HEK293 (cell line): ENCODE results near the gene TUBG2.

Experiments
- CTCF ChIA-PET: fragments of 350-600 bp; formaldehyde crosslinking; extraction: SDS; loops from one replicate; lab custom pipeline; 2021; ENCODE audit warnings: antibody characterized with exemption; lab: Yijun Ruan, JAX
- POLR2A ChIA-PET: fragments of 300-600 bp; formaldehyde crosslinking; extraction: SDS; loops from one replicate; lab custom pipeline; 2020; ENCODE audit warnings: antibody characterized with exemption, inconsistent platforms; lab: Yijun Ruan, JAX
- H3K27ac ChIP-seq: fragments of 200-500 bp; sonication (Bioruptor generic); 2 replicates; pipeline ENCODE4 v1.5.1; 2014; ENCODE audit warnings: low read depth, low read length, control low read depth, inconsistent platforms; ENCODE audit errors: extremely low read depth
- H3K36me3 ChIP-seq, 2 experiments: fragments of 200-500 bp in 1 of 2; sonication (Bioruptor generic) in 1 of 2; 1 replicate in 1 of 2; 2 replicates in 1 of 2; pipeline ENCODE4 v1.5.1; 2014 to 2017; ENCODE audit warnings: inconsistent platforms in 2 of 2, low read length in 2 of 2; ENCODE audit not compliant: control insufficient read depth in 2 of 2, insufficient read depth in 1 of 2
- H3K4me1 ChIP-seq: fragments of 200-500 bp; sonication (Bioruptor generic); 2 replicates; pipeline ENCODE4 v1.5.1; 2014; ENCODE audit warnings: mild to moderate bottlenecking, low read length, inconsistent platforms; ENCODE audit not compliant: control insufficient read depth, insufficient read depth
- H3K4me3 ChIP-seq: 2 replicates; pipeline ENCODE4 v1.5.1; 2011; ENCODE audit warnings: low read depth, mild to moderate bottlenecking, control low read depth, low read length, moderate library complexity
- H3K9me3 ChIP-seq: fragments of 200-500 bp; sonication (Bioruptor generic); 2 replicates; pipeline ENCODE4 v1.5.1; 2014; ENCODE audit warnings: low read depth, low read length, inconsistent platforms; ENCODE audit not compliant: control insufficient read depth, insufficient read depth
- HIC1 ChIP-seq: fragments of 450-650 bp; formaldehyde crosslinking; IDR thresholded peaks from 2 replicates; pipeline ENCODE4 v1.5.1; 2016; ENCODE audit warnings: missing biosample characterization, missing genetic modification characterization
- INSM2 ChIP-seq: fragments of 450-650 bp; formaldehyde crosslinking; IDR thresholded peaks from 2 replicates; pipeline ENCODE4 v1.5.1; 2016; ENCODE audit warnings: missing biosample characterization, missing genetic modification characterization
- KLF9 ChIP-seq: fragments of 450-650 bp; formaldehyde crosslinking; IDR thresholded peaks from 2 replicates; pipeline ENCODE4 v1.5.1; 2016; ENCODE audit warnings: missing biosample characterization, missing genetic modification characterization, low read depth
- REPIN1 ChIP-seq: fragments of 450-650 bp; formaldehyde crosslinking; IDR thresholded peaks from 2 replicates; pipeline ENCODE4 v1.5.1; 2017; ENCODE audit warnings: missing biosample characterization, missing genetic modification characterization, low read depth
- YY2 ChIP-seq: fragments of 450-650 bp; formaldehyde crosslinking; IDR thresholded peaks from 2 replicates; pipeline ENCODE4 v1.5.1; 2016; ENCODE audit warnings: missing biosample characterization, missing genetic modification characterization
- ZFP37 ChIP-seq: fragments of 450-650 bp; formaldehyde crosslinking; IDR thresholded peaks from 2 replicates; pipeline ENCODE4 v1.5.1; 2016; ENCODE audit warnings: missing biosample characterization, missing genetic modification characterization
- ZNF155 ChIP-seq: fragments of 450-650 bp; formaldehyde crosslinking; IDR thresholded peaks from 2 replicates; pipeline ENCODE4 v1.5.1; 2016; ENCODE audit warnings: missing biosample characterization, missing genetic modification characterization
- ZNF157 ChIP-seq: fragments of 450-650 bp; formaldehyde crosslinking; IDR thresholded peaks from 2 replicates; pipeline ENCODE4 v1.5.1; 2016; ENCODE audit warnings: missing biosample characterization, missing genetic modification characterization
- ZNF394 ChIP-seq: fragments of 450-650 bp; formaldehyde crosslinking; IDR thresholded peaks from 2 replicates; pipeline ENCODE4 v1.5.1; 2016; ENCODE audit warnings: missing biosample characterization, missing genetic modification characterization, mild to moderate bottlenecking, moderate library complexity, borderline replicate concordance
- ZNF416 ChIP-seq: fragments of 450-650 bp; formaldehyde crosslinking; IDR thresholded peaks from 2 replicates; pipeline ENCODE4 v1.5.1; 2016; ENCODE audit warnings: missing biosample characterization, missing genetic modification characterization
- ZNF585B ChIP-seq: fragments of 450-650 bp; formaldehyde crosslinking; IDR thresholded peaks from 2 replicates; pipeline ENCODE4 v1.5.1; 2016; ENCODE audit warnings: missing biosample characterization, missing genetic modification characterization
- ZNF629 ChIP-seq: fragments of 450-650 bp; formaldehyde crosslinking; IDR thresholded peaks from 2 replicates; pipeline ENCODE4 v1.5.1; 2017; ENCODE audit warnings: missing biosample characterization, missing genetic modification characterization
- ZNF654 ChIP-seq: fragments of 450-650 bp; formaldehyde crosslinking; IDR thresholded peaks from 2 replicates; pipeline ENCODE4 v1.5.1; 2016; ENCODE audit warnings: low read depth, missing biosample characterization, missing genetic modification characterization
- ZNF76 ChIP-seq: fragments of 450-650 bp; formaldehyde crosslinking; IDR thresholded peaks from 2 replicates; pipeline ENCODE4; 2016; ENCODE audit warnings: low read depth, missing biosample characterization, missing genetic modification characterization, borderline replicate concordance
- ZNF768 ChIP-seq: fragments of 450-650 bp; formaldehyde crosslinking; IDR thresholded peaks from 2 replicates; pipeline ENCODE4 v1.5.1; 2018; ENCODE audit warnings: missing biosample characterization, mild to moderate bottlenecking, missing genetic modification characterization
- ZSCAN4 ChIP-seq: fragments of 450-650 bp; formaldehyde crosslinking; IDR thresholded peaks from 2 replicates; pipeline ENCODE4 v1.5.1; 2017; ENCODE audit warnings: missing biosample characterization, missing genetic modification characterization
- TF ChIP-seq, protein P1 (sequence below): fragments of 450-650 bp; formaldehyde crosslinking; IDR thresholded peaks from 2 replicates; pipeline ENCODE4 v1.5.1; 2016; ENCODE audit warnings: missing biosample characterization, missing genetic modification characterization, low read depth
- TF ChIP-seq, protein P2 (sequence below): fragments of 450-650 bp; formaldehyde crosslinking; IDR thresholded peaks from 2 replicates; pipeline ENCODE4 v1.5.1; 2016; ENCODE audit warnings: missing biosample characterization, missing genetic modification characterization
- TF ChIP-seq, protein P3 (sequence below): fragments of 450-650 bp; formaldehyde crosslinking; IDR thresholded peaks from 2 replicates; pipeline ENCODE4 v1.5.1; 2017; ENCODE audit warnings: missing biosample characterization, missing genetic modification characterization

Gene TUBG2

GRCh38 chr17:42691021-42691545, 32.0 kb downstream of the TUBG2 start:
- TF ChIP-seq, protein P1, sequence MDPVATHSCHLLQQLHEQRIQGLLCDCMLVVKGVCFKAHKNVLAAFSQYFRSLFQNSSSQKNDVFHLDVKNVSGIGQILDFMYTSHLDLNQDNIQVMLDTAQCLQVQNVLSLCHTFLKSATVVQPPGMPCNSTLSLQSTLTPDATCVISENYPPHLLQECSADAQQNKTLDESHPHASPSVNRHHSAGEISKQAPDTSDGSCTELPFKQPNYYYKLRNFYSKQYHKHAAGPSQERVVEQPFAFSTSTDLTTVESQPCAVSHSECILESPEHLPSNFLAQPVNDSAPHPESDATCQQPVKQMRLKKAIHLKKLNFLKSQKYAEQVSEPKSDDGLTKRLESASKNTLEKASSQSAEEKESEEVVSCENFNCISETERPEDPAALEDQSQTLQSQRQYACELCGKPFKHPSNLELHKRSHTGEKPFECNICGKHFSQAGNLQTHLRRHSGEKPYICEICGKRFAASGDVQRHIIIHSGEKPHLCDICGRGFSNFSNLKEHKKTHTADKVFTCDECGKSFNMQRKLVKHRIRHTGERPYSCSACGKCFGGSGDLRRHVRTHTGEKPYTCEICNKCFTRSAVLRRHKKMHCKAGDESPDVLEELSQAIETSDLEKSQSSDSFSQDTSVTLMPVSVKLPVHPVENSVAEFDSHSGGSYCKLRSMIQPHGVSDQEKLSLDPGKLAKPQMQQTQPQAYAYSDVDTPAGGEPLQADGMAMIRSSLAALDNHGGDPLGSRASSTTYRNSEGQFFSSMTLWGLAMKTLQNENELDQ (tag by site-specific recombination): no peak
- TF ChIP-seq ZNF629: no peak
- no peak for TF ChIP-seq ZSCAN4 (tag by site-specific recombination)
- TF ChIP-seq KLF9 (tag by site-specific recombination): no peak
- no peak for TF ChIP-seq ZNF394 (tag by site-specific recombination)
- no peak for TF ChIP-seq ZNF416 (tag by site-specific recombination)
- no peak for TF ChIP-seq ZNF768 (tag by site-specific recombination)
- TF ChIP-seq ZNF76 (tag by site-specific recombination): no peak
- TF ChIP-seq ZNF654 (tag by site-specific recombination): no peak
- TF ChIP-seq, protein P2, sequence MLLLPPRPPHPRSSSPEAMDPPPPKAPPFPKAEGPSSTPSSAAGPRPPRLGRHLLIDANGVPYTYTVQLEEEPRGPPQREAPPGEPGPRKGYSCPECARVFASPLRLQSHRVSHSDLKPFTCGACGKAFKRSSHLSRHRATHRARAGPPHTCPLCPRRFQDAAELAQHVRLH (tag by site-specific recombination): no peak
- TF ChIP-seq ZNF155 (tag by site-specific recombination): no peak
- H3K36me3 ChIP-seq: peaks cover 12 to 61% of the 10 kb centered on the region in 2 experiments; a peak in 2 of 3 replicates
- ChIA-PET POLR2A (interaction anchor here (1.2 to 1.7 kb wide), 2 partner anchors 9 to 82 kb away, joined by 3 to 5 read pairs; partner anchors contain the start of genes RETREG3 and TUBG1), CTCF (interaction anchor here (0.6 to 1.0 kb wide), 3 partner anchors 10 to 113 kb away, joined by 3 to 4 read pairs (median 3); no protein-coding TSS in a partner anchor)
- no peak overlapping the region for H3K27ac ChIP-seq
- H3K4me3 ChIP-seq: no peak overlapping the region
- H3K9me3 ChIP-seq: no peaks in the 10 kb centered on the region
- no peaks in the 10 kb centered on the region for H3K4me1 ChIP-seq

DNA sequence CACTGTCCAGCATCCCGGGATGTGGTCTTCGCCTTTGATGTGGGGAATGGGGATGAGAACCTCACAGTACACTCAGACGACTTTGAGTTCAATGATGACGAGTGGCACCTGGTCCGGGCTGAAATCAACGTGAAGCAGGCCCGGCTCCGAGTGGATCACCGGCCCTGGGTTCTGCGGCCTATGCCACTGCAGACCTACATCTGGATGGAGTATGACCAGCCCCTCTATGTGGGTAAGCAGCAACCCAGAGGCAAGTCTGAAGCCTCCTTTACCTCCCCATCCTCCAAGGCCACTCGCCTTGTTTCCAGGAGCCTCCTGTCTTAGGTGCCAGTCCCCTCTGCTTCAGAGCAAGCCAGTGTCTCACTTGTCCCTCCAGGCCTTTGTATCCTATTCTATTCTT, 33.4 kb downstream of the TUBG2 start:
- no peaks in the 10 kb centered on the region for H3K9me3 ChIP-seq
- no peaks in the 10 kb centered on the region for H3K4me1 ChIP-seq
- H3K4me3 ChIP-seq: no peak overlapping the region
- TF ChIP-seq ZFP37 (no peak), REPIN1 (no peak), ZNF585B (tag by site-specific recombination) (no peak), INSM2 (tag by site-specific recombination) (no peak), HIC1 (tag by site-specific recombination) (no peak), YY2 (tag by site-specific recombination) (no peak), ZNF157 (tag by site-specific recombination) (no peak)
- TF ChIP-seq, protein P3, sequence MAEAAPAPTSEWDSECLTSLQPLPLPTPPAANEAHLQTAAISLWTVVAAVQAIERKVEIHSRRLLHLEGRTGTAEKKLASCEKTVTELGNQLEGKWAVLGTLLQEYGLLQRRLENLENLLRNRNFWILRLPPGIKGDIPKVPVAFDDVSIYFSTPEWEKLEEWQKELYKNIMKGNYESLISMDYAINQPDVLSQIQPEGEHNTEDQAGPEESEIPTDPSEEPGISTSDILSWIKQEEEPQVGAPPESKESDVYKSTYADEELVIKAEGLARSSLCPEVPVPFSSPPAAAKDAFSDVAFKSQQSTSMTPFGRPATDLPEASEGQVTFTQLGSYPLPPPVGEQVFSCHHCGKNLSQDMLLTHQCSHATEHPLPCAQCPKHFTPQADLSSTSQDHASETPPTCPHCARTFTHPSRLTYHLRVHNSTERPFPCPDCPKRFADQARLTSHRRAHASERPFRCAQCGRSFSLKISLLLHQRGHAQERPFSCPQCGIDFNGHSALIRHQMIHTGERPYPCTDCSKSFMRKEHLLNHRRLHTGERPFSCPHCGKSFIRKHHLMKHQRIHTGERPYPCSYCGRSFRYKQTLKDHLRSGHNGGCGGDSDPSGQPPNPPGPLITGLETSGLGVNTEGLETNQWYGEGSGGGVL: no peak
- POLR2A ChIA-PET: no interaction called here
- CTCF ChIA-PET: interaction anchor here (0.5 to 0.9 kb wide), 2 partner anchors 128 to 198 kb away, joined by 5 to 6 read pairs; no protein-coding TSS in a partner anchor
- peaks cover 19 to 67% of the 10 kb centered on the region in 2 experiments; a peak in 2 of 3 replicates for H3K36me3 ChIP-seq
- H3K27ac ChIP-seq: no peak overlapping the region
